WTC11 (cell line): ENCODE results near the gene DSG2.

Experiments used
- CTCF ChIP-seq: fragments of 200-600 bp; IDR thresholded peaks from 2 replicates; pipeline ENCODE4 v1.8.0; 2022; ENCODE audit warnings: antibody characterized with exemption
- ELF4 ChIP-seq: sonication (generic); formaldehyde crosslinking; IDR thresholded peaks from 2 replicates; pipeline ENCODE4 v1.8.1; 2022; ENCODE audit warnings: low read depth, mild to moderate bottlenecking, moderate library complexity, missing genetic modification reagents
- EMX1 ChIP-seq: fragments of 250-450 bp; sonication (Bioruptor Pico); IDR thresholded peaks from 2 replicates; pipeline ENCODE4 v1.8.0; 2021; ENCODE audit warnings: mild to moderate bottlenecking
- GABPB1 ChIP-seq: sonication (generic); formaldehyde crosslinking; IDR thresholded peaks from 2 replicates; pipeline ENCODE4 v1.8.1; 2023; ENCODE audit warnings: mild to moderate bottlenecking, missing genetic modification reagents
- MAX ChIP-seq: sonication (generic); formaldehyde crosslinking; IDR thresholded peaks from 2 replicates; pipeline ENCODE4 v1.8.0; 2022; ENCODE audit warnings: mild to moderate bottlenecking, missing genetic modification reagents
- SP1 ChIP-seq: sonication (generic); formaldehyde crosslinking; conservative IDR thresholded peaks from 2 replicates; pipeline ENCODE4 v1.8.1; 2022; ENCODE audit warnings: missing genetic modification reagents
- TP53 ChIP-seq: sonication (generic); formaldehyde crosslinking; IDR thresholded peaks from 2 replicates; pipeline ENCODE4 v1.8.1; 2023; ENCODE audit warnings: mild to moderate bottlenecking, missing genetic modification reagents
- ZNF671 ChIP-seq: fragments of 250-450 bp; sonication (Bioruptor Pico); IDR thresholded peaks from 2 replicates; pipeline ENCODE4 v1.8.0; 2021; ENCODE audit warnings: mild to moderate bottlenecking
- TF ChIP-seq, protein P1 (sequence below): sonication (generic); formaldehyde crosslinking; IDR thresholded peaks from 2 replicates; pipeline ENCODE4 v1.8.1; 2023; ENCODE audit warnings: mild to moderate bottlenecking, missing genetic modification reagents, moderate library complexity
- TF ChIP-seq, protein P2 (sequence below): fragments of 250-450 bp; sonication (Bioruptor Pico); IDR thresholded peaks from 2 replicates; pipeline ENCODE4 v2.1.2; 2022; ENCODE audit warnings: mild to moderate bottlenecking, moderate library complexity

GRCh38 chr18:31565782-31566512, 68.0 kb downstream of the DSG2 start:
- no peak for TF ChIP-seq ZNF671 (CRISPR knock-in tag)
- TF ChIP-seq CTCF: no peak
- no peak for TF ChIP-seq ELF4 (CRISPR knock-in tag)
- TF ChIP-seq SP1 (CRISPR knock-in tag): no peak
- TF ChIP-seq, protein P1, sequence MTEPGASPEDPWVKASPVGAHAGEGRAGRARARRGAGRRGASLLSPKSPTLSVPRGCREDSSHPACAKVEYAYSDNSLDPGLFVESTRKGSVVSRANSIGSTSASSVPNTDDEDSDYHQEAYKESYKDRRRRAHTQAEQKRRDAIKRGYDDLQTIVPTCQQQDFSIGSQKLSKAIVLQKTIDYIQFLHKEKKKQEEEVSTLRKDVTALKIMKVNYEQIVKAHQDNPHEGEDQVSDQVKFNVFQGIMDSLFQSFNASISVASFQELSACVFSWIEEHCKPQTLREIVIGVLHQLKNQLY (CRISPR knock-in tag): no peak
- no peak for TF ChIP-seq TP53 (CRISPR knock-in tag)
- TF ChIP-seq, protein P2, sequence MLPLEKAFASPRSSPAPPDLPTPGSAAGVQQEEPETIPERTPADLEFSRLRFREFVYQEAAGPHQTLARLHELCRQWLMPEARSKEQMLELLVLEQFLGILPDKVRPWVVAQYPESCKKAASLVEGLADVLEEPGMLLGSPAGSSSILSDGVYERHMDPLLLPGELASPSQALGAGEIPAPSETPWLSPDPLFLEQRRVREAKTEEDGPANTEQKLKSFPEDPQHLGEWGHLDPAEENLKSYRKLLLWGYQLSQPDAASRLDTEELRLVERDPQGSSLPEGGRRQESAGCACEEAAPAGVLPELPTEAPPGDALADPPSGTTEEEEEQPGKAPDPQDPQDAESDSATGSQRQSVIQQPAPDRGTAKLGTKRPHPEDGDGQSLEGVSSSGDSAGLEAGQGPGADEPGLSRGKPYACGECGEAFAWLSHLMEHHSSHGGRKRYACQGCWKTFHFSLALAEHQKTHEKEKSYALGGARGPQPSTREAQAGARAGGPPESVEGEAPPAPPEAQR (CRISPR knock-in tag): no peak
- no peak for TF ChIP-seq MAX (CRISPR knock-in tag)
- no peak for TF ChIP-seq GABPB1 (CRISPR knock-in tag)
- TF ChIP-seq EMX1: no peak
